NCI-H460 (cell line): ENCODE measurements around the gene GATAD2B. TPM values are rescaled to one million over a fixed set of nuclear protein-coding genes. Genes with fewer than 3 reads are reported as not detected.
"Not testable (repeated sequence)": the region's sequence is repeated elsewhere in the genome, so short reads cannot be mapped to it uniquely, and the experiment has no call there.

Experiments used
- DNase-seq: peaks from one replicate; pipeline ENCODE4 v3.0.0-alpha.2; 2016; ENCODE audit warnings: low read depth; ENCODE audit errors: extremely low read depth
- small RNA-seq, 2 experiments: library from RNA; depleted of rRNA; stranded (forward); fragments of <200 nt; gene quantifications; one replicate each; pipeline ENCODE3, GENCODE V24; 2014
- total RNA-seq: library from RNA; depleted of rRNA; stranded (reverse); fragments of >200 nt; shearing (Covaris generic); gene quantifications from 2 replicates; pipeline ENCODE4 v1.2.3, GENCODE V29; 2014; rRNA removed

Gene GATAD2B
- total RNA-seq, 1 experiment from 2014 or later, result 8.8 TPM

GRCh38 chr1:153769221-153769620 is 153.6 kb downstream of the GATAD2B start:
- DNase-seq, result no peak

DNA sequence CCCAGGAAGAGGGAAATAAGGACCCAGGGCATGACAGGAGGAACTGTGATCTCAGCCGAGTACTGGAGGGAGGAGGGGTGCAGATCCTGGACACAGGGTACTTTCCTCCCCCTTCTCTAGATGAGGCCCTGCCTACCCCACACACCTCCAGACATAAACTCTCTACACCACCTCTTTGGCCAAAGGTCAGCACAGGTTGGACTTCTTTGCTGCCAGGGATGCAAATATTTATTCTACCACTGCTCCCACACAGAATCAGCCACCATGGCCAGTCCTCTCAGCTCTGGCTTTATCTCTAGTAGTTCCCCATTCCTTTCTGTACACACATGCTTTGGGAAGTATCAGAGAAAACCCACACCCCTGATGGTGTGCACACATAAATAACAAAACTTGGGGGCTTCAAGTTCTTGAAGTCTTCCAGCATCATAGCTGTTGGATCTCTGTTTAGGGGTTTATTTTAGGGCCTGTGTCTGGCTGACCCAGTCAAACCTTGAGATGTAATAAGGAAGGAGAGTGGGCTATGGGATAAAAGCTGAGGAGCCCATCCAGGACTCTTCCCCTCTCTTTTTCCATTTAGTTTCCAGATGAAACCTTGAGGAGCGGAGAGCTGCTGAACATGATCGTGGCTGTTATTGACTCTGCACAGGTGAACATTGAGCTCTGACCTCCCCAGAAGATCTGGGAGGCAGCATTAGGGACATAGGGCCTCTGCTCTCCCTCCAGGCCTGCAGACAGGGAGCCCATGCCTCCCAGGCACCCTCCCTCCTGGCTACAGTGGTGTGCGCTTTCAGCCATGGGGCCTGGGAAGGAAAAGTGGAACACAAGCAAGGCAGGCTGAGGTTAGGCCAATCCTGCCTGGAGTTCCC is 154.2 kb downstream of the GATAD2B start:
- DNase-seq, result no peak

DNA sequence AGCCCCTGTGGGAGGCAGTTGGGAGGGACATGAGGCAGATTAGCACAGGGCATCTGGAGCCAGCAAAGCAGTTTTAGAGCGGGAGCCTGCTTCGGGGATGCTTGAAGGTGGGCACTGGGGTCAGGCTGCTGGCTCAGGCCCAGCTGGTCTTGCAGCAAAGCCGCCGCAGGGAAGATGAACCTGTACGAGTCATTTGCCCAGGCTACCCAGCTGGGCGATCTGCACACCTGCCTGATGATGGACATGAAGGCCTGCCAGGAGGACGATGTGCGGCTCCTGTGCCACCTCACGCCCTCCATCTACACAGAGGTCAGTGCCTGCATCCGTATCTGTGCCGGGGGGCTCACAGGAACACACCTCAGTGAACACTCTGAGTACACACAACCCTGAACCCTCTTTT is 155.3 kb downstream of the GATAD2B start:
- DNase-seq, result no peak

DNA sequence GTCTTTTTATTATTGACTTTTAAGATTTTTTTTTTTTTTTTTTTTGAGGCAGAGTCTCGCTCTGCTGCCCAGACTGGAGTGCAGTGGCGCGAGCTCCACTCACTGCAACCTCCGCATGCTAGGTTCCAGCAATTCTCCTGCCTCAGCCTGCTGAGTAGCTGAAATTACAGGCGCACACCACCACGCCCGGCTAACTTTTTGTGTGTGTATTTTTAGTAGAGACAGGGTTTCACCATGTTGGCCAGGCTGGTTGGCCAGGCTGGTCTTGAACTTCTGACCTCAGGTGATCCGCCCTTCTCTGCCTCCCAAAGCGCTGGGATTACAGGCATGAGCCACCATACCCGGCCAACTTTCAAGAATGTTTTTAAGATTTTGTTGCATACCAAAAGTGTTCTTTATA is 156.1 kb downstream of the GATAD2B start:
- not testable (repeated sequence) for DNase-seq

DNA sequence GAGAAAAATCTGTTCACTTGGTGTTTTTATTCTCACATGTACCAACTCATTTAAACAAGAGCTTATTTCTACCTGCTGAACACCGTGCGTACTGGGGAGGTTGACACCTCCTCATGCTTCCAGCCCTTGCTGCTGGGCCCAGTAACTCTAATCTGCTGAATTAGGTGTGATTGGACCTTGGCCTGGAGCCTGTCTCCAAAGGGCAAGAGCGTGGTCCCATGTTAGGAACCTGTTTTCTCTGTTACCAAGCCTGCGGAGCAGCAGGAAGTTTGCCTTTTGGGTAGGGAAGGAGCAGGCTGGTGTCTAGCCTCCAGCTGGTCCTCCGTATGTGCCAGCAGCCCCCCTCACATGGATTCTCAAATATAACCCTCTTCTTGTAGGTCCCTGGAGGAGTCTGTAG is 158.5 kb downstream of the GATAD2B start:
- no peak for DNase-seq

GRCh38 chr1:153763365-153764225 is 159.2 kb downstream of the GATAD2B start:
- no peak for DNase-seq

- no peak for DNase-seq
These were observed 162.3 kb downstream of the GATAD2B start for GRCh38 chr1:153760440-153760839.

Small RNA genes within 50 kb of the gene (small RNA-seq; reads per million reads assigned to genes)
- gene AL831737.1, result 0 reads per million in 2 experiments
- 0 to 0.06 reads per million in 2 experiments for gene MIR6737
- 0 reads per million in 2 experiments for gene RF00019

Other genes with a start within 250 kb of the GATAD2B start
- 3.0 and 3.3 TPM in 2 replicates for gene NPR1, start 244.3 kb downstream of the GATAD2B start, total RNA-seq
- 36.3 and 46.6 TPM in 2 replicates for gene INTS3, start 194.9 kb downstream of the GATAD2B start, total RNA-seq
- 0.69 and 1.2 TPM in 2 replicates for gene SLC27A3, start 147.6 kb downstream of the GATAD2B start, total RNA-seq
- 18.8 and 26.2 TPM in 2 replicates for gene DENND4B, start 23.7 kb upstream of the GATAD2B start, total RNA-seq
- 17.0 and 18.2 TPM in 2 replicates for gene CRTC2, start 35.6 kb upstream of the GATAD2B start, total RNA-seq
- 123 and 133 TPM in 2 replicates for gene SLC39A1, start 40.6 kb upstream of the GATAD2B start, total RNA-seq
- gene CREB3L4, start 44.9 kb upstream of the GATAD2B start, total RNA-seq, result 12.6 and 16.1 TPM in 2 replicates
- 357 and 419 TPM in 2 replicates for gene JTB, start 54.7 kb upstream of the GATAD2B start, total RNA-seq
- 34.8 and 34.9 TPM in 2 replicates for gene RAB13, start 63.4 kb upstream of the GATAD2B start, total RNA-seq
- gene RPS27, start 67.8 kb upstream of the GATAD2B start, total RNA-seq, result 6,275 and 6,817 TPM in 2 replicates
- gene NUP210L, start 232.1 kb upstream of the GATAD2B start, total RNA-seq, result 0.02 TPM in 1 of 2 replicates, not detected in the other